ENCODE results near the gene DESI2. TPM values are rescaled to one million over a fixed set of nuclear protein-coding genes. Genes with fewer than 3 reads are reported as not detected.
"Not testable (repeated sequence)": the region's sequence is repeated elsewhere in the genome, so short reads cannot be mapped to it uniquely, and the experiment has no call there.

DESI2 gene
- total RNA-seq, 4 donors from 2014 or later: 22.8 to 33.0 (median 25.3) TPM

GRCh38 chr1:244735876-244736561, 83.1 kb downstream of the DESI2 start:
- in situ Hi-C loops (cut with MboI; ENCODE audit: low sequenced_read_pairs in 4 of 4): no loop called here
- no peaks in the 10 kb centered on the region for H3K9me3 ChIP-seq
- H3K4me1 ChIP-seq: no peaks in the 10 kb centered on the region
- H3K4me3 ChIP-seq: no peak overlapping the region
- H3K27me3 ChIP-seq: no peaks in the 10 kb centered on the region
- no peak for TF ChIP-seq CTCF (IDR thresholded peaks at IDR 0.05 in 4 of 5, conservative IDR thresholded peaks at IDR 0.05 in 1 of 5)
- TF ChIP-seq POLR2A (IDR thresholded peaks at IDR 0.05): no peak
- DNase-seq (no peak), ATAC-seq (no peak)
- intact Hi-C loops (cut with DNase I; ENCODE audit: low total_unique reads): no loop called here
- H3K36me3 ChIP-seq: no peaks in the 10 kb centered on the region
- H3K27ac ChIP-seq: no peak overlapping the region

- in situ Hi-C loops (cut with MboI; ENCODE audit: low sequenced_read_pairs in 4 of 4); H3K36me3 ChIP-seq; H3K4me3 ChIP-seq; H3K27me3 ChIP-seq; H3K9me3 ChIP-seq; H3K27ac ChIP-seq; DNase-seq; ATAC-seq; intact Hi-C loops (cut with DNase I; ENCODE audit: low total_unique reads); H3K4me1 ChIP-seq: not testable (repeated sequence)
Measured at GRCh38 chr1:244739140-244739539, 86.2 kb downstream of the DESI2 start.

GRCh38 chr1:244740027-244740617, 87.2 kb downstream of the DESI2 start:
- intact Hi-C loops (cut with DNase I; ENCODE audit: low total_unique reads); H3K27me3 ChIP-seq; H3K36me3 ChIP-seq; H3K4me3 ChIP-seq; ATAC-seq; H3K9me3 ChIP-seq; H3K27ac ChIP-seq; in situ Hi-C loops (cut with MboI; ENCODE audit: low sequenced_read_pairs in 4 of 4); H3K4me1 ChIP-seq; DNase-seq: not testable (repeated sequence)

GRCh38 chr1:244741692-244742091, 88.8 kb downstream of the DESI2 start:
- Histone ChIP-seq H3K4me3 (no peak overlapping the region), H3K9me3 (no peaks in the 10 kb centered on the region), H3K27ac (no peak overlapping the region), H3K27me3 (no peaks in the 10 kb centered on the region), H3K36me3 (no peaks in the 10 kb centered on the region), H3K4me1 (no peaks in the 10 kb centered on the region)
- in situ Hi-C loops (cut with MboI; ENCODE audit: low sequenced_read_pairs in 4 of 4): no loop called here
- ATAC-seq: no peak
- DNase-seq: no peak
- intact Hi-C loops (cut with DNase I; ENCODE audit: low total_unique reads): no loop called here
- TF ChIP-seq CTCF (IDR thresholded peaks at IDR 0.05 in 4 of 5, conservative IDR thresholded peaks at IDR 0.05 in 1 of 5) (no peak), POLR2A (IDR thresholded peaks at IDR 0.05) (no peak)

- no peak for DNase-seq
- intact Hi-C loops (cut with DNase I; ENCODE audit: low total_unique reads) (no loop called here), in situ Hi-C loops (cut with MboI; ENCODE audit: low sequenced_read_pairs in 4 of 4) (no loop called here)
- no peak for ATAC-seq
- TF ChIP-seq CTCF (IDR thresholded peaks at IDR 0.05 in 4 of 5, conservative IDR thresholded peaks at IDR 0.05 in 1 of 5) (no peak), POLR2A (IDR thresholded peaks at IDR 0.05) (no peak)
- no peak overlapping the region for H3K27ac ChIP-seq
- no peaks in the 10 kb centered on the region for H3K27me3 ChIP-seq
- H3K36me3 ChIP-seq: no peaks in the 10 kb centered on the region
- no peak overlapping the region for H3K4me3 ChIP-seq
- H3K4me1 ChIP-seq: no peaks in the 10 kb centered on the region
- no peaks in the 10 kb centered on the region for H3K9me3 ChIP-seq
Measured at GRCh38 chr1:244749230-244750016, 96.5 kb downstream of the DESI2 start.
